ENCODE results near the gene TNN. TPM values are rescaled to one million over a fixed set of nuclear protein-coding genes. Genes with fewer than 3 reads are reported as not detected.

Gene TNN
- total and polyA plus RNA-seq, 7 donors: 0.01 TPM; not detected in 5

DNA sequence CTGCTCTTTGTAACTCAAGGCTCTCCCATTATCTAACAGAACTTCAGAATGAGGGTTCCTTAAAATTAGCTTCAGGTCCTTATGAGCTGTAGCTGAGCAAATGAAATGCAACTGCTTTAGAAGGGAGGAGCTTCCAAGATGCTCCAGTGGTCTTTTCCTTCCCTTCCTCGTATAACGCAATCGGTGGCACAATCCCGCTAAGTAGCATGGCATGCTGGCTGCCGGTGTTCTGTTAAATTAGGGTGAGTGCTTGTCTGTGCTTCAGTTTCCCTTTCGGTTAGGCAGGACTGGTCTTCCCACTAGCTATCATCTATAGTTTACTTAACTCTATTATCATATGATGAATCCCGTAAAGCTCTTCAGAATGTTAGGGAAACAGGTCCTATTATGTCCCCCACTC, 124.0 kb downstream of the TNN start:
- Histone ChIP-seq H3K27ac (peak overlapping the region; percentile 72), H3K4me1 (peaks cover 38% of the 10 kb centered on the region), H3K9me3 (no peaks in the 10 kb centered on the region), H3K4me3 (peak overlapping the region; percentile 86), H3K36me3 (ENCODE audit: insufficient read depth in 1 of 2, low read depth in 1 of 2) (no peaks in the 10 kb centered on the region), H3K27me3 (ENCODE audit: insufficient read depth in 3 of 3, low read length in 2 of 3) (no peaks in the 10 kb centered on the region)
- 2 to 11% (median 5%) methylated on average over 7 of the region's 7 CpGs for WGBS, 3 donors
- DNase-seq (no peak), ATAC-seq (peak in 1 of 4 donors; percentile 44)
- intact Hi-C loops (cut with DNase I): loop anchor here in 1 of 2 donors (5.0 to 10.0 kb wide), 2 partner anchors 34 to 167 kb away; partner anchors contain the start of gene MRPS14
- TF ChIP-seq, protein P1, sequence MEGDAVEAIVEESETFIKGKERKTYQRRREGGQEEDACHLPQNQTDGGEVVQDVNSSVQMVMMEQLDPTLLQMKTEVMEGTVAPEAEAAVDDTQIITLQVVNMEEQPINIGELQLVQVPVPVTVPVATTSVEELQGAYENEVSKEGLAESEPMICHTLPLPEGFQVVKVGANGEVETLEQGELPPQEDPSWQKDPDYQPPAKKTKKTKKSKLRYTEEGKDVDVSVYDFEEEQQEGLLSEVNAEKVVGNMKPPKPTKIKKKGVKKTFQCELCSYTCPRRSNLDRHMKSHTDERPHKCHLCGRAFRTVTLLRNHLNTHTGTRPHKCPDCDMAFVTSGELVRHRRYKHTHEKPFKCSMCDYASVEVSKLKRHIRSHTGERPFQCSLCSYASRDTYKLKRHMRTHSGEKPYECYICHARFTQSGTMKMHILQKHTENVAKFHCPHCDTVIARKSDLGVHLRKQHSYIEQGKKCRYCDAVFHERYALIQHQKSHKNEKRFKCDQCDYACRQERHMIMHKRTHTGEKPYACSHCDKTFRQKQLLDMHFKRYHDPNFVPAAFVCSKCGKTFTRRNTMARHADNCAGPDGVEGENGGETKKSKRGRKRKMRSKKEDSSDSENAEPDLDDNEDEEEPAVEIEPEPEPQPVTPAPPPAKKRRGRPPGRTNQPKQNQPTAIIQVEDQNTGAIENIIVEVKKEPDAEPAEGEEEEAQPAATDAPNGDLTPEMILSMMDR (IDR thresholded peaks at IDR 0.05): no peak

DNA sequence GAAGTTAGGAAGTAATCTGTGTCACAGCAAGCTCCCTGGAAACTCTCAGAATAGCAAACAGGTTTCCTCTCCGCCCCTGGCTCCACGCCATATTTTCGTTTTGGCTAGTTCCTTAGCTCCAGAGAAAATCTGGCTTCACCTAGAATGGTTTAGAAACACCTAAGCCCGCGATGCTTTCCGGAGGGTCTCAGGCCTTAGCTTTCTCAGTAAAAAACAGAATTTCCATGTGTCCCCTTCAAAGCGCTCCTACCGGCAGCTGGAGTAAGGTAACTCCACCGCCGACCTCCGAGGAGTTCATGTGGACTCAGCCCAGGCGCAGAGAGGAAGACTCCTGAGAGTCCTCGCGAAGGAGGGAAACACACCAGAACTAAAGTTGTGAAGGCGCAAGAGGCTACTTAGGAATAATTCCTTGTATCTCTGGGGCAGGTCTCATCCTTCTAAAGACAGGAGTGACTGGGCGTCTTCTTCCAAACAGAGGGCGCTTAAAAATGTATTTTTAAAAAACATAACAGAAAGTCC, 124.5 kb downstream of the TNN start:
- peak; percentile 23 to 62 (median 48) for ATAC-seq
- H3K36me3 ChIP-seq (ENCODE audit: insufficient read depth in 1 of 2, low read depth in 1 of 2): no peaks in the 10 kb centered on the region
- TF ChIP-seq, protein P1 (IDR thresholded peaks at IDR 0.05): no peak
- no peaks in the 10 kb centered on the region for H3K27me3 ChIP-seq (ENCODE audit: insufficient read depth in 3 of 3, low read length in 2 of 3)
- H3K4me1 ChIP-seq: peaks cover 32% of the 10 kb centered on the region
- no peaks in the 10 kb centered on the region for H3K9me3 ChIP-seq
- intact Hi-C loops (cut with DNase I): loop anchor here in 1 of 2 donors (5.0 to 10.0 kb wide), 2 partner anchors 35 to 167 kb away; partner anchors contain the start of gene MRPS14
- peak overlapping the region; percentile 86 for H3K4me3 ChIP-seq
- 0 to 2% (median 1%) methylated on average over 17 of the region's 17 CpGs for WGBS, 3 donors
- peak overlapping the region; percentile 72 for H3K27ac ChIP-seq
- DNase-seq: peak; percentile 46 to 70

DNA sequence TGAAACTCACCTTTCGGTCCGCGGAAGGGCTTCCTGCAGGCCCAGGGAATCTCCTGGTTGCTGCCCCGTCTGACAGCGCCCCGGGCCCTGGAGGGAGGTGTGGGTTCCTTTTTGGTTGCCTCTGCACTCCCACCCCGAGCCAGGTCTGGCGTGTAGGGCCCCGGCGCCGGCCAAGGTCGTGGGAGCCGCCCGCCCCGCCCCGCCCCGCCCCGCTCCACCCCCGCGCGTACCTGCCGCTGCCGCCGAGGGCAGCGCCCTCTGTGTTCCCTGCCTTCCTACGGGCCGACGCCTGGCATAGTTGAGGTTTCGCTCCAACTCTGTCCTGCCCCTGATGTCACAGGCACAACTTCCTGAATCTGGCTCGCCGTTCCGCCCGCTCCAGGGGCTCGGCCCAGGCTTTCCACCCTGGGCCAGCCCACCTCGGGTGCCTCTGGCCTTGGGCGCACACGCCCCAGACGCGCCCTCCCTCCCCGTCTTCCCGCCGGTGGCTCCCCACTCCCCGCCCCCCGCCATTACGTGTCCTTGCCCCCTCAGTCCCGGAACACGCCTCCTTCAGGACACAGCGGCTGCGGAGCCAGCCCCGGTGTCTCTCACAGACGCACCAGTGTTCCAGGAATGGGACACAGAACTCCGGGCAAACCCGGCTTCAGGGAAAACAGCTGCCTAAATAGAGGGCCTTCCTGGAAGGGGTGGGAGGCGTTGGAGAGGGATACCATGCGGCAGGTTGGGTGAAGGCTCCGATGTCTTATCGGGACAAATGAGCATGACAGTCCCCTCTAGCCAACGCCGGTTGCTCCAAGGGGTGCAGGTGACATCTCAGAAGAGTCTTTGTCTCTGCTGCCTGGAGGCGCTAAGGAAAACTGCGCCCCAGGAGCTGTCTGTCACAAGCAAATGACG, 125.2 kb downstream of the TNN start, which contains the start of gene KIAA0040:
Gene KIAA0040, minus strand, starts transcription at position 147 of the 897 bp plus-strand sequence. CDS start 31,763 bp downstream, outside the sequence.
- Histone ChIP-seq H3K27ac (peak within 1 kb of the TSS; percentile 72), H3K36me3 (ENCODE audit: insufficient read depth in 1 of 2, low read depth in 1 of 2) (no peaks in the 10 kb centered on the region), H3K27me3 (ENCODE audit: insufficient read depth in 3 of 3, low read length in 2 of 3) (no peaks in the 10 kb centered on the region), H3K4me1 (peaks cover 28% of the 10 kb centered on the region), H3K9me3 (no peaks in the 10 kb centered on the region), H3K4me3 (peak within 1 kb of the TSS; percentile 86)
- TF ChIP-seq, protein P1 (IDR thresholded peaks at IDR 0.05): no peak
- DNase-seq (peak; percentile 81 to 88), ATAC-seq (peak; percentile 83 to 84 (median 84))
- 3 to 4% (median 3%) methylated on average over 39 to 62 of the region's 62 CpGs for WGBS, 3 donors
- intact Hi-C loops (cut with DNase I): loop anchor here in 1 of 2 donors (5.0 to 10.0 kb wide), 2 partner anchors 36 to 168 kb away; partner anchors contain the start of gene MRPS14

DNA sequence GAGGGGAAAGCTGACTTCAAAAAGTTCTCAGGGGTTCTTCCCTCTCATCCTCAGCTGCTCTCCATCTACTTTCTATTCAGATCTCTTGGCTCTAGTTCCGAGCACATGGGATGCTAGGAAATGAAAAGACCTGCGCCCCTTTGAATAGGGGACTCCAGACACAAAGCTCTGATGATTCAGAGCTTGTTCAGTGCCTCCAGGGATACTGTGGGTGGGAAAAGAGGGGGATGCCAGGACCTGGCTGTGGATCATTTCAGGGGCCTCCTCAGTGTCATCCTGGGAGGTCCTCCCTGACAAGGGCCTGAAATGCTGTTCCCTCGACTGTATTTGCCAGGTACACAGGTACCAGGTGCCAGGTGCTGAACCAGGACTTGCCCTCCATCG, 125.9 kb downstream of the TNN start:
- peaks cover 28% of the 10 kb centered on the region for H3K4me1 ChIP-seq
- TF ChIP-seq, protein P1 (IDR thresholded peaks at IDR 0.05): no peak
- peak overlapping the region; percentile 86 for H3K4me3 ChIP-seq
- peak in 1 of 2 donors; percentile 21 for DNase-seq
- H3K36me3 ChIP-seq (ENCODE audit: insufficient read depth in 1 of 2, low read depth in 1 of 2): no peaks in the 10 kb centered on the region
- intact Hi-C loops (cut with DNase I): loop anchor here in 1 of 2 donors (5.0 to 10.0 kb wide), 2 partner anchors 36 to 169 kb away; partner anchors contain the start of gene MRPS14
- peak overlapping the region; percentile 72 for H3K27ac ChIP-seq
- ATAC-seq: peak in 3 of 4 donors; percentile 12 to 27 (median 14)
- 34 to 49% (median 45%) methylated on average over 4 of the region's 4 CpGs for whole genome bisulfite sequencing, 3 donors
- no peaks in the 10 kb centered on the region for H3K9me3 ChIP-seq
- H3K27me3 ChIP-seq (ENCODE audit: insufficient read depth in 3 of 3, low read length in 2 of 3): no peaks in the 10 kb centered on the region

All from psoas muscle (tissue), 8 donors.